HepG2 (cell line): ENCODE results near the gene RPLP1. TPM values are rescaled to one million over a fixed set of nuclear protein-coding genes. Genes with fewer than 3 reads are reported as not detected.

ENCODE experiments used
- AGO1 ChIP-seq: fragments of 200-400 bp; formaldehyde crosslinking; IDR thresholded peaks from 2 replicates; pipeline ENCODE4 v1.6.1; 2017; ENCODE audit warnings: mild to moderate bottlenecking, low read depth, low read length, moderate library complexity; ENCODE audit not compliant: poor library complexity, severe bottlenecking
- AKAP8 ChIP-seq: sonication (generic); formaldehyde crosslinking; IDR thresholded peaks from 2 replicates; pipeline ENCODE4 v1.5.1; 2020; ENCODE audit warnings: mild to moderate bottlenecking, missing genetic modification reagents
- ARHGAP35 ChIP-seq: sonication (generic); formaldehyde crosslinking; IDR thresholded peaks from 2 replicates; pipeline ENCODE4 v1.9.0; 2022; ENCODE audit warnings: mild to moderate bottlenecking, inconsistent platforms, moderate library complexity, missing genetic modification reagents, borderline replicate concordance
- BORCS8-MEF2B ChIP-seq: sonication (generic); formaldehyde crosslinking; IDR thresholded peaks from 2 replicates; pipeline ENCODE4 v1.8.0; 2022; ENCODE audit warnings: mild to moderate bottlenecking, missing genetic modification reagents
- CREB1 ChIP-seq, 2 experiments: fragments of 450-650 bp in 1 of 2; IDR thresholded peaks; 2 replicates each; pipeline ENCODE4 v1.6.1; 2016 to 2017; ENCODE audit warnings: control low read depth in 1 of 2, mild to moderate bottlenecking in 1 of 2, missing compliant biosample characterization in 1 of 2, missing genetic modification characterization in 1 of 2
- FOXO1 ChIP-seq: sonication (generic); formaldehyde crosslinking; IDR thresholded peaks from 2 replicates; pipeline ENCODE4 v1.4.0; 2020; ENCODE audit warnings: missing genetic modification reagents
- GATA4 ChIP-seq: sonication (generic); IDR thresholded peaks from 2 replicates; pipeline ENCODE4 v1.6.1; 2016; ENCODE audit warnings: antibody characterized with exemption, low read depth, borderline replicate concordance
- NFYB ChIP-seq: sonication (generic); formaldehyde crosslinking; IDR thresholded peaks from 2 replicates; pipeline ENCODE4 v1.4.0; 2020; ENCODE audit warnings: missing genetic modification reagents
- PAF1 ChIP-seq: IDR thresholded peaks from 2 replicates; pipeline ENCODE4 v1.6.1; 2016; ENCODE audit warnings: missing genetic modification reagents, missing compliant biosample characterization
- PRMT3 ChIP-seq: sonication (generic); formaldehyde crosslinking; IDR thresholded peaks from 2 replicates; pipeline ENCODE4 v1.8.1; 2022; ENCODE audit warnings: low read depth, mild to moderate bottlenecking, moderate library complexity, missing genetic modification reagents, borderline replicate concordance
- RARA ChIP-seq: IDR thresholded peaks from 2 replicates; pipeline ENCODE4 v1.6.1; 2016; ENCODE audit warnings: missing genetic modification reagents, missing compliant biosample characterization
- TP53 ChIP-seq: sonication (generic); formaldehyde crosslinking; conservative IDR thresholded peaks from 2 replicates; pipeline ENCODE4 v1.4.0; 2020; ENCODE audit warnings: missing genetic modification reagents
- ZBTB39 ChIP-seq: sonication (generic); formaldehyde crosslinking; IDR thresholded peaks from 2 replicates; pipeline ENCODE4 v1.5.0; 2020; ENCODE audit warnings: missing genetic modification reagents
- ZBTB43 ChIP-seq: sonication (generic); formaldehyde crosslinking; conservative IDR thresholded peaks from 2 replicates; pipeline ENCODE4 v1.4.0; 2020; ENCODE audit warnings: missing genetic modification reagents
- ZNF547 ChIP-seq: sonication (generic); formaldehyde crosslinking; IDR thresholded peaks from 2 replicates; pipeline ENCODE4 v1.5.1; 2020; ENCODE audit warnings: mild to moderate bottlenecking, missing genetic modification reagents
- ZNF550 ChIP-seq: sonication (generic); formaldehyde crosslinking; IDR thresholded peaks from 2 replicates; pipeline ENCODE4 v1.4.0; 2020; ENCODE audit warnings: mild to moderate bottlenecking, missing genetic modification reagents, borderline replicate concordance
- ZNF556 ChIP-seq: sonication (generic); formaldehyde crosslinking; IDR thresholded peaks from 2 replicates; pipeline ENCODE4 v1.4.0; 2020; ENCODE audit warnings: mild to moderate bottlenecking, missing genetic modification reagents, borderline replicate concordance
- ZNF572 ChIP-seq: sonication (generic); formaldehyde crosslinking; IDR thresholded peaks from 2 replicates; pipeline ENCODE4 v1.5.1; 2020; ENCODE audit warnings: mild to moderate bottlenecking, missing genetic modification reagents
- ZNF589 ChIP-seq: sonication (generic); formaldehyde crosslinking; conservative IDR thresholded peaks from 2 replicates; pipeline ENCODE4 v1.8.0; 2022; ENCODE audit warnings: mild to moderate bottlenecking, moderate library complexity, missing genetic modification reagents
- ZNF83 ChIP-seq: sonication (generic); formaldehyde crosslinking; IDR thresholded peaks from 2 replicates; pipeline ENCODE4 v1.4.0; 2020; ENCODE audit warnings: missing genetic modification reagents, mild to moderate bottlenecking, borderline replicate concordance
- polyA plus RNA-seq, 8 experiments: library from polyadenylated mRNA; depleted of rRNA in 3 of 8; stranded (reverse) in 7 of 8; unstranded in 1 of 8; fragments of >200 nt; fragmentation: Illumina TruSeq in 4 of 8; extraction: Trizol in 4 of 8; gene quantifications; 2 replicates each; pipeline versions ENCODE4 v1.2.1 to v1.2.3, GENCODE V29; 2011 to 2016; ENCODE audit warnings: low read depth in 4 of 8, missing spikeins in 1 of 8, mixed read lengths in 1 of 8; ENCODE audit not compliant: insufficient read depth in 1 of 8
- total RNA-seq, 5 experiments: library from RNA; depleted of rRNA; stranded (reverse); fragments of >200 nt; fragmentation: Illumina TruSeq; extraction: Trizol; gene quantifications; 2 replicates each; pipeline ENCODE4 v1.2.3, GENCODE V29; 2016; ENCODE audit warnings: low read depth in 1 of 5
- TF ChIP-seq, protein P1 (sequence below): sonication (generic); formaldehyde crosslinking; IDR thresholded peaks from 2 replicates; pipeline ENCODE4 v1.5.0; 2020; ENCODE audit warnings: mild to moderate bottlenecking, missing genetic modification reagents, borderline replicate concordance

Gene RPLP1
- total and polyA plus RNA-seq, 2 of the 13 experiments (the other 11 are each of a cell fraction or from before 2014, with no cell fraction given), result 817 to 929 TPM

- peak; percentile 74; the same call in 1 of the 2 replicates for TF ChIP-seq ZBTB39 (CRISPR knock-in tag)
- no peak for TF ChIP-seq ZNF556 (CRISPR knock-in tag)
- peak; percentile 94 for TF ChIP-seq NFYB
- TF ChIP-seq, protein P1, sequence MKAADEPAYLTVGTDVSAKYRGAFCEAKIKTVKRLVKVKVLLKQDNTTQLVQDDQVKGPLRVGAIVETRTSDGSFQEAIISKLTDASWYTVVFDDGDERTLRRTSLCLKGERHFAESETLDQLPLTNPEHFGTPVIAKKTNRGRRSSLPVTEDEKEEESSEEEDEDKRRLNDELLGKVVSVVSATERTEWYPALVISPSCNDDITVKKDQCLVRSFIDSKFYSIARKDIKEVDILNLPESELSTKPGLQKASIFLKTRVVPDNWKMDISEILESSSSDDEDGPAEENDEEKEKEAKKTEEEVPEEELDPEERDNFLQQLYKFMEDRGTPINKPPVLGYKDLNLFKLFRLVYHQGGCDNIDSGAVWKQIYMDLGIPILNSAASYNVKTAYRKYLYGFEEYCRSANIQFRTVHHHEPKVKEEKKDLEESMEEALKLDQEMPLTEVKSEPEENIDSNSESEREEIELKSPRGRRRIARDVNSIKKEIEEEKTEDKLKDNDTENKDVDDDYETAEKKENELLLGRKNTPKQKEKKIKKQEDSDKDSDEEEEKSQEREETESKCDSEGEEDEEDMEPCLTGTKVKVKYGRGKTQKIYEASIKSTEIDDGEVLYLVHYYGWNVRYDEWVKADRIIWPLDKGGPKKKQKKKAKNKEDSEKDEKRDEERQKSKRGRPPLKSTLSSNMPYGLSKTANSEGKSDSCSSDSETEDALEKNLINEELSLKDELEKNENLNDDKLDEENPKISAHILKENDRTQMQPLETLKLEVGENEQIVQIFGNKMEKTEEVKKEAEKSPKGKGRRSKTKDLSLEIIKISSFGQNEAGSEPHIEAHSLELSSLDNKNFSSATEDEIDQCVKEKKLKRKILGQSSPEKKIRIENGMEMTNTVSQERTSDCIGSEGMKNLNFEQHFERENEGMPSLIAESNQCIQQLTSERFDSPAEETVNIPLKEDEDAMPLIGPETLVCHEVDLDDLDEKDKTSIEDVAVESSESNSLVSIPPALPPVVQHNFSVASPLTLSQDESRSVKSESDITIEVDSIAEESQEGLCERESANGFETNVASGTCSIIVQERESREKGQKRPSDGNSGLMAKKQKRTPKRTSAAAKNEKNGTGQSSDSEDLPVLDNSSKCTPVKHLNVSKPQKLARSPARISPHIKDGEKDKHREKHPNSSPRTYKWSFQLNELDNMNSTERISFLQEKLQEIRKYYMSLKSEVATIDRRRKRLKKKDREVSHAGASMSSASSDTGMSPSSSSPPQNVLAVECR (CRISPR knock-in tag), result peak; percentile 100
- peak; percentile 92 for TF ChIP-seq BORCS8-MEF2B (CRISPR knock-in tag)
- TF ChIP-seq ZNF589 (CRISPR knock-in tag), result 0 out of 2 replicates have a peak, but pooled peaks have one; percentile 39
- 0 out of 2 replicates have a peak, but pooled peaks have one; percentile 10 for TF ChIP-seq GATA4
- TF ChIP-seq FOXO1, result 0 out of 2 replicates have a peak, but pooled peaks have one; percentile 23
- no peak for TF ChIP-seq AGO1
- TF ChIP-seq PRMT3 (CRISPR knock-in tag), result 0 out of 2 replicates have a peak, but pooled peaks have one; percentile 96
- no peak for TF ChIP-seq ZBTB43 (CRISPR knock-in tag)
- peak; percentile 86 for TF ChIP-seq ARHGAP35 (CRISPR knock-in tag)
- TF ChIP-seq RARA (CRISPR knock-in tag), result 0 out of 2 replicates have a peak, but pooled peaks have one; percentile 19
- no peak for TF ChIP-seq PAF1 (CRISPR knock-in tag)
- TF ChIP-seq ZNF83, result 0 out of 2 replicates have a peak, but pooled peaks have one; percentile 73
- TF ChIP-seq ZNF547 (CRISPR knock-in tag), result peak; percentile 79
- TF ChIP-seq CREB1 (IDR thresholded peaks at IDR 0.05), result peak; percentile 77
- peak; percentile 88 for TF ChIP-seq CREB1 (CRISPR knock-in tag; IDR thresholded peaks at IDR 0.05)
- no peak for TF ChIP-seq ZNF572
- no peak for TF ChIP-seq AKAP8
- no peak for TF ChIP-seq ZNF550 (CRISPR knock-in tag)
- TF ChIP-seq TP53 (CRISPR knock-in tag), result no peak
Observed at GRCh38 chr15:69413822-69414700, 38.6 kb upstream of the RPLP1 start, which contains the start of gene KIF23 (continued).
